BLaER1 treated with 17β-estradiol and CSF1 and Interleukin-3, amounts not matched to agents 10 nM and 100 nM (cell line): ENCODE results near the gene BNIP5.

Source experiments
- H3K27ac ChIP-seq, 11 experiments: shearing (Covaris generic); formaldehyde crosslinking; 2 replicates each; pipeline ENCODE4 v1.8.1; 2022
- H3K27me3 ChIP-seq, 11 experiments: shearing (Covaris generic); formaldehyde crosslinking; 2 replicates each; pipeline ENCODE4 v1.8.1; 2022
- H3K36me3 ChIP-seq, 11 experiments: shearing (Covaris generic); formaldehyde crosslinking; 2 replicates each; pipeline ENCODE4 v1.8.1; 2022
- H3K4me1 ChIP-seq, 10 experiments: shearing (Covaris generic); formaldehyde crosslinking; 2 replicates each; pipeline ENCODE4 v1.8.1; 2022
- H3K4me2 ChIP-seq, 11 experiments: shearing (Covaris generic); formaldehyde crosslinking; 2 replicates each; pipeline ENCODE4 v1.8.1; 2022
- H3K4me3 ChIP-seq, 10 experiments: shearing (Covaris generic); formaldehyde crosslinking; 2 replicates each; pipeline ENCODE4 v1.8.1; 2022
- H3K9ac ChIP-seq, 11 experiments: shearing (Covaris generic); formaldehyde crosslinking; 2 replicates each; pipeline ENCODE4 v1.8.1; 2022
- H3K9me3 ChIP-seq, 11 experiments: shearing (Covaris generic); formaldehyde crosslinking; replicated peaks in 1 of 11; 2 replicates each; pipeline ENCODE4 v1.8.1; 2022
- H4K20me1 ChIP-seq, 11 experiments: shearing (Covaris generic); formaldehyde crosslinking; 2 replicates each; pipeline ENCODE4 v1.8.1; 2022
- Cebpa-rat ChIP-seq, 11 experiments: shearing (Covaris generic); IDR thresholded peaks; 2 replicates each; pipeline ENCODE4 v1.8.1; 2022

Gene BNIP5

GRCh38 chr6:36305885-36306284 is 30.8 kb downstream of the BNIP5 start:
- Histone ChIP-seq H3K9ac (no peak overlapping the region), H3K36me3 (no peaks in the 10 kb centered on the region), H3K4me1 (peaks cover 0 to 25% (median 9%) of the 10 kb centered on the region in 10 experiments; a peak in 9 of 20 replicates), H3K4me2 (peak overlapping the region in 7 of 11 experiments; percentile 3 to 42 (median 28); a peak in 9 of 22 replicates), H3K9me3 (peaks cover 0 to 7% (median 0%) of the 10 kb centered on the region in 11 experiments; a peak in 2 of 22 replicates), H3K27me3 (no peaks in the 10 kb centered on the region), H3K4me3 (no peak overlapping the region), H4K20me1 (no peaks in the 10 kb centered on the region), H3K27ac (no peak overlapping the region)
- no peak for TF ChIP-seq Cebpa-rat (IDR thresholded peaks at IDR 0.05)

- H3K27ac ChIP-seq, result no peak overlapping the region
- no peaks in the 10 kb centered on the region for H4K20me1 ChIP-seq
- no peak overlapping the region; a peak in 1 of 22 replicates for H3K9ac ChIP-seq
- peaks cover 0 to 25% (median 9%) of the 10 kb centered on the region in 10 experiments; a peak in 11 of 20 replicates for H3K4me1 ChIP-seq
- no peaks in the 10 kb centered on the region for H3K36me3 ChIP-seq
- no peak overlapping the region for H3K4me3 ChIP-seq
- H3K27me3 ChIP-seq, result no peaks in the 10 kb centered on the region
- TF ChIP-seq Cebpa-rat (IDR thresholded peaks at IDR 0.05), result no peak
- H3K4me2 ChIP-seq, result 0 out of 22 replicates have a peak overlapping the region, but pooled peaks of 2 of the 11 experiments have one; percentile 2 to 8
- H3K9me3 ChIP-seq, result no peaks in the 10 kb centered on the region
Measured at GRCh38 chr6:36302227-36302976, 34.3 kb downstream of the BNIP5 start.

- H3K4me3 ChIP-seq, result no peak overlapping the region
- H3K4me1 ChIP-seq, result peaks cover 0 to 25% (median 9%) of the 10 kb centered on the region in 10 experiments; a peak in 15 of 20 replicates
- H4K20me1 ChIP-seq, result no peaks in the 10 kb centered on the region
- no peak for TF ChIP-seq Cebpa-rat (IDR thresholded peaks at IDR 0.05)
- H3K27ac ChIP-seq, result no peak overlapping the region
- H3K9ac ChIP-seq, result no peak overlapping the region; a peak in 1 of 22 replicates
- H3K36me3 ChIP-seq, result no peaks in the 10 kb centered on the region
- no peaks in the 10 kb centered on the region for H3K9me3 ChIP-seq
- no peaks in the 10 kb centered on the region for H3K27me3 ChIP-seq
- no peak overlapping the region for H3K4me2 ChIP-seq
Measured at GRCh38 chr6:36301781-36302180, 34.9 kb downstream of the BNIP5 start.

GRCh38 chr6:36301085-36301658 is 35.5 kb downstream of the BNIP5 start:
- H3K9me3 ChIP-seq, result no peaks in the 10 kb centered on the region
- H4K20me1 ChIP-seq, result no peaks in the 10 kb centered on the region
- no peak overlapping the region for H3K27ac ChIP-seq
- no peak for TF ChIP-seq Cebpa-rat (IDR thresholded peaks at IDR 0.05)
- H3K4me3 ChIP-seq, result no peak overlapping the region
- H3K4me1 ChIP-seq, result peaks cover 0 to 22% (median 11%) of the 10 kb centered on the region in 10 experiments; a peak in 15 of 20 replicates
- H3K27me3 ChIP-seq, result no peaks in the 10 kb centered on the region
- no peak overlapping the region for H3K9ac ChIP-seq
- H3K36me3 ChIP-seq, result no peaks in the 10 kb centered on the region
- no peak overlapping the region for H3K4me2 ChIP-seq

GRCh38 chr6:36298027-36298426 is 38.7 kb downstream of the BNIP5 start:
- H3K9ac ChIP-seq, result no peak overlapping the region
- H3K27me3 ChIP-seq, result no peaks in the 10 kb centered on the region
- H3K27ac ChIP-seq, result no peak overlapping the region
- H3K4me2 ChIP-seq, result no peak overlapping the region
- no peaks in the 10 kb centered on the region for H3K9me3 ChIP-seq
- TF ChIP-seq Cebpa-rat (IDR thresholded peaks at IDR 0.05), result no peak
- no peak overlapping the region for H3K4me3 ChIP-seq
- H3K4me1 ChIP-seq, result peaks cover 6 to 23% (median 13%) of the 10 kb centered on the region in 10 experiments; a peak in 19 of 20 replicates
- no peaks in the 10 kb centered on the region for H4K20me1 ChIP-seq
- H3K36me3 ChIP-seq, result no peaks in the 10 kb centered on the region

- Histone ChIP-seq H3K4me3 (no peak overlapping the region), H3K4me1 (peaks cover 4 to 18% (median 12%) of the 10 kb centered on the region in 10 experiments; a peak in 18 of 20 replicates), H3K4me2 (peak overlapping the region in 1 of 11 experiments; percentile 34; a peak in 2 of 22 replicates), H3K36me3 (no peaks in the 10 kb centered on the region), H3K9ac (no peak overlapping the region), H4K20me1 (no peaks in the 10 kb centered on the region), H3K27me3 (no peaks in the 10 kb centered on the region), H3K9me3 (no peaks in the 10 kb centered on the region), H3K27ac (no peak overlapping the region)
- TF ChIP-seq Cebpa-rat (IDR thresholded peaks at IDR 0.05), result no peak
Measured at GRCh38 chr6:36297511-36297910, 39.2 kb downstream of the BNIP5 start.

GRCh38 chr6:36297051-36297450 is 39.6 kb downstream of the BNIP5 start:
- peaks cover 6 to 16% (median 12%) of the 10 kb centered on the region in 10 experiments; a peak in 18 of 20 replicates for H3K4me1 ChIP-seq
- H3K9me3 ChIP-seq, result no peaks in the 10 kb centered on the region
- no peaks in the 10 kb centered on the region for H3K27me3 ChIP-seq
- no peak overlapping the region for H3K4me3 ChIP-seq
- no peak overlapping the region for H3K9ac ChIP-seq
- H4K20me1 ChIP-seq, result no peaks in the 10 kb centered on the region
- no peaks in the 10 kb centered on the region for H3K36me3 ChIP-seq
- H3K4me2 ChIP-seq, result peak overlapping the region in 3 of 11 experiments; percentile 10 to 34 (median 13); a peak in 3 of 22 replicates
- H3K27ac ChIP-seq, result no peak overlapping the region
- no peak for TF ChIP-seq Cebpa-rat (IDR thresholded peaks at IDR 0.05)

- Histone ChIP-seq H3K27ac (0 out of 22 replicates have a peak overlapping the region, but pooled peaks of 1 of the 11 experiments have one; percentile 6), H3K4me2 (peak overlapping the region in 2 of 11 experiments; percentile 10 to 13; a peak in 2 of 22 replicates), H3K4me1 (peaks cover 6 to 24% (median 10%) of the 10 kb centered on the region in 10 experiments; a peak in 19 of 20 replicates), H3K9ac (no peak overlapping the region), H4K20me1 (no peaks in the 10 kb centered on the region), H3K4me3 (no peak overlapping the region), H3K27me3 (no peaks in the 10 kb centered on the region), H3K9me3 (no peaks in the 10 kb centered on the region), H3K36me3 (no peaks in the 10 kb centered on the region)
- TF ChIP-seq Cebpa-rat (IDR thresholded peaks at IDR 0.05), result no peak
Measured at GRCh38 chr6:36296240-36296639, 40.4 kb downstream of the BNIP5 start.

GRCh38 chr6:36292170-36292569 is 44.5 kb downstream of the BNIP5 start:
- Histone ChIP-seq H3K27me3 (no peaks in the 10 kb centered on the region), H3K27ac (no peak overlapping the region; a peak in 1 of 22 replicates), H3K4me2 (peak overlapping the region in 3 of 11 experiments; percentile 56 to 58 (median 56); a peak in 5 of 22 replicates), H3K4me1 (peaks cover 6 to 45% (median 17%) of the 10 kb centered on the region in 10 experiments; a peak in 19 of 20 replicates), H3K9ac (no peak overlapping the region), H3K9me3 (no peaks in the 10 kb centered on the region), H3K4me3 (no peak overlapping the region), H3K36me3 (no peaks in the 10 kb centered on the region), H4K20me1 (no peaks in the 10 kb centered on the region)
- TF ChIP-seq Cebpa-rat (IDR thresholded peaks at IDR 0.05), result no peak
